Activated naive CD4-positive, alpha-beta T cell treated with anti-CD3 and anti-CD28 coated beads, Interleukin-2, amount 10 ng/mL, durations not matched to agents 5 hours and 36 hours (primary cell): ENCODE measurements around the gene WFIKKN1. TPM values are rescaled to one million over a fixed set of nuclear protein-coding genes. Genes with fewer than 3 reads are reported as not detected.

Experiments used
- total RNA-seq, 2 experiments: library from RNA; stranded (reverse); gene quantifications; one replicate each; pipeline ENCODE4 v1.2.3, GENCODE V29; 2021

Gene WFIKKN1, protein sequence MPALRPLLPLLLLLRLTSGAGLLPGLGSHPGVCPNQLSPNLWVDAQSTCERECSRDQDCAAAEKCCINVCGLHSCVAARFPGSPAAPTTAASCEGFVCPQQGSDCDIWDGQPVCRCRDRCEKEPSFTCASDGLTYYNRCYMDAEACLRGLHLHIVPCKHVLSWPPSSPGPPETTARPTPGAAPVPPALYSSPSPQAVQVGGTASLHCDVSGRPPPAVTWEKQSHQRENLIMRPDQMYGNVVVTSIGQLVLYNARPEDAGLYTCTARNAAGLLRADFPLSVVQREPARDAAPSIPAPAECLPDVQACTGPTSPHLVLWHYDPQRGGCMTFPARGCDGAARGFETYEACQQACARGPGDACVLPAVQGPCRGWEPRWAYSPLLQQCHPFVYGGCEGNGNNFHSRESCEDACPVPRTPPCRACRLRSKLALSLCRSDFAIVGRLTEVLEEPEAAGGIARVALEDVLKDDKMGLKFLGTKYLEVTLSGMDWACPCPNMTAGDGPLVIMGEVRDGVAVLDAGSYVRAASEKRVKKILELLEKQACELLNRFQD
- total RNA-seq = under 1 TPM; 0.33 to 0.36 TPM

GRCh38 chr16:630815-631405 lies at the start of gene WFIKKN1:
TSS of gene WFIKKN1 (plus strand) at chr16:630985. CDS start at chr16:631254, 269 bp downstream.

DNA sequence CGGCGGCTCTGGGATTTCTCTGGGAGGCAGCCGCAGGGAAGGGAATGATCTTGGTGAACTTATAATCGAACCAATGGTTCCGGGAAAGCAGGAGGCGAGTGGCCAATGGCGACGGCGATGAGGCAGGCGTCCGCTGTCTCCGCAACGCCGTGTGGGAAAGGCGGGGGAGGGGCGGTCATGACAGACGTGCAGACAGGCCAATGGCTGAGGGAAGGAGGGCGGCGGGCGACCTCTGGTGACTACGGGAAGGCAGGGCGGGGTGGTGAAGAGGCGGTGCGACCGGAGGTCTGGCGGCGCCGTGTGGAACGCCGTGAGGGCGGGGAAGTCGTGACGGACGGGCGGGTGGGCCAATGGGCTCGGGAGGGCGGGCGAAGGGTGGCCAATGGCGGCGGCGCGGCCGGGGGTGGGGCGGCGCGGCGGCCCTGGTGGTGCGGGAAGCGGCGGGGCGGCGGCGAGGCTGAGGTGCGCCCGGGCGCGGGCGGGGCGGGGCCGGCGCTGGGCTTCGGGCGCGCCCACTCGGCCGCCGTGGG lies 41.1 kb upstream of the WFIKKN1 start, which contains the start of gene RAB40C:
TSS of gene RAB40C (plus strand) at position 409 of the 530 bp plus-strand sequence. CDS start 226 bp downstream, outside the sequence.

DNA sequence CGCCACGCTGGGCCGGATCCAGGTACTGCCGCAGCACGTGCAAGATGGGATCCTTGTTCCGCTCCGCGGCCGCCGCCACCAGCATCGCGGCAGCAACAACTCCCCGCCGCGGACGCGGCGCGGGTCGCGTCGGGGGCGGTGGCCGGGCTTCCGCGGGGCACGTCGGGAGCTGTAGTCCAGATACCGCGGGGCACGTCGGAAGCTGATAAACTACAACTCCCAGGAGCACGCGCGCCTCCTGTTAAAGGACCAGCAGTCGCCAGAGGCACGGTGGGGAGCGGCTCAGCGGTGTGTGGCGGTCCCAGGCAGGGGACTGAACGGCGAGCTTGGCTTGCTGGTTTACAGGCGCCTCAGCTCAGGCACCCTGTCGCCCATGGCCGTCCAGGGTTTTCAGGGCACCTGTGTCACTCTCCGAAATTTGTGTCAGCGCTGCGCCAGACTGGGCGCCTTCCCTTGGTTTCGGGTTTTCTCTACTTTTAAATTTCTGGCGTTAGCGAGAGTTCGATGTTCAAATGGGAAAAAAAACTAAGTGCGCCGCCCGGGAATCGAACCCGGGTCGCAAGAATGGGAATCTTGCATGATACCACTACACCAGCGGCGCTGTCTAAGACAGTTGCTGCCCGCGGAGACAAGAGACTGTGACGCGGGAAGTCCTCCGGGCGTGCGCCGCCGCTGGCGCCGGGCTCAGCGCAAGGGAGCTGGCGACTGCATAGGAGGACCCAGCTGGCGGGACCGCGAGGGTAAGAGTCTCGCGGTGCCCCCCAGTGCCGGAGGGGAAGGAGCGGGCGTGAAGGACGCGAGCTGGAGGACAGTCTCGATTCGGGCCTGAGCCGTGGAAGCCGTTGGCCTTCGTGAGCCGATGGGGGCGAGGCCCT lies 5.7 kb downstream of the WFIKKN1 start, which contains the start of gene METTL26:
TSS of gene METTL26 (minus strand) at position 100 of the 875 bp plus-strand sequence. CDS start at position 85, 15 bp downstream.

GRCh38 chr16:641326-642188 lies 10.8 kb downstream of the WFIKKN1 start, which contains the start of gene MCRIP2:
TSS of gene MCRIP2 (plus strand) at chr16:641828. CDS start at chr16:641992, 164 bp downstream.

DNA sequence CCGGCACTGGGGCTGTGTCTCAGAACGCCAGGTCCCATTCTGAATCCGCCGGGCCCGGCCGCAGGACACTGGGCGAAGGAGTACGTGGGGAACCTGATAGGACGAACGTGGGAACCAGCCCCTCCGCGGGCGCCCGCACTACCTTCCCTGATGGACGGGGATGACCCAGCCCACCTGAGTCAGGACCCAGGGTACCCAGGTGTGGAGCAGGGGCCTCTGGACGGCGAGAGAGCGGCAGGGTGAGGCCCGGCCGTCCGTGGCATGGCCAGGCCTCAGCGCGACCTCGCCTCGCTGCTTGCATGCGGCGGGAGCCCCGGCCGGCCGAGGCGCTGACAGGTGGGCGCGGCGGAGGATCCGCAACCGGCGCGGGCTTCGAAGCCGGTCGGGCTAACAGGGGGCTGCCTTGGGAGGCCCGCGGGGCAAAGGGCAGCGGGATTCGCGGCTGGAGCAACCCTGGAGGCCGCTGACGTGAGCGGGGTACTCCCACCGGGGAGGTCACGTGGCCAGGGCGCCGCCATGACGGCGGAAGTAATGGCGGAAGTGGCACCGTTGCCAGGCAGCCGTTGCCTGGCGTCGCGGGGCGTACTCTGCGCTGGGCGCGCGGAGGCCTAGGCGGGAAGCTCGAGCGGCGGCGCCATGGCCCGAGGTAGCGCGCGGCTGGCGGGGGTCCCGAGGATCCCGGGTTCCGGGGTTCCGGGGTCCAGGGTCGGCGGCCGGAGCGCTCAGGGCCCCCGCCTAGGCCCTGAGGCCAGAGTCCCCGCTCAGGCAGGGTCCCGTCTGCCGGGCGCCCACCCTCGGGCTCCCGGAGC lies 18.2 kb downstream of the WFIKKN1 start, which contains the start of gene WDR90:
TSS of gene WDR90 (plus strand) at position 585 of the 809 bp plus-strand sequence. CDS start at position 637, 52 bp downstream.

GRCh38 chr16:667780-668518 lies 37.2 kb downstream of the WFIKKN1 start, which contains the start of gene RHOT2:
TSS of gene RHOT2 (plus strand) at chr16:668132. CDS start at chr16:668200, 68 bp downstream.

DNA sequence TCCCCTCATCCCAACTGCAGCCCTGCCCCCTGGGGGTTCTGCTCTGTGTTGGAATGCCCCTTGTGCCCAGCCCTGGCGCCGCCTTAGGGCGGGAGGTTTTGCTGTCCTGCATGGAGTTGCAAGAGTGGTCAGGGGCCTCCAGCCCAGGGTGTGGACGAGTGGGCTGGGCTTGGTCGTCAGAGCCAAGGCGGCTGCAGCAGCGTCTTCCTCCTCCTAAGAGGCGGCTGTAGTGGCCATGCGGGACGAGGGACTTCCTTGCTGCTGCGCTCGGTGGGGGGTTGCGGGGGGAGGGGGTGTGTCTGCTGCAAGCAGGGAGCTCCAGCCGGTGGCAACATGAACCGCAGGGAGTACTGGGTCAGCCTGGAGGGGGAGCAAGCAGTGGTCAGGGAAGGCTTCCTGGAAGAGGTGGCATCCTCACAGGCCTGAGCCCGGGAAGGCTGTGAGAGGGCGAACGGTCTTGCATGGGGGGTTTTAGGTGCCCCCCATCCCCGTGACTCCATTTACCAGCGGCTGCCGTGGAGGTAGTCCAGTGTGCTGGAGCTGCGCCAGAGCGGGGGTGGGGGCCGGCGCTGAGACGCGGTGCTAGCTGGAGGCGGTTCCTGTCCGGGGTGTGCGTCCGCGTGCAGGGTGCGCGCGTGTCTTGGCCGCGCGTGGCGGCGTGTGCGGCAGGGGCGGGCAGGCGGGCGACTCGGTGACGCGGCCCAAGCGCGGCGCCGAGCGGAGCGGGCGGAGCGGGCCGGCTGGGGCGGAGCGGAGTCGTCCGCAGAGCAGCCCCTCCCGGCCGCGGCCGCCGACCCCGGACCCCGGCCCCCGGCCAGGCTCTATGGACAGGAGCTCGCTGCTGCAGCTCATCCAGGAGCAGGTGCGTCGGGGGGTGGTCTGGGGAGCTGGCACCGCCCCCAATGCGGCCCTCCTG lies 44.4 kb downstream of the WFIKKN1 start, which contains the start of gene RHBDL1:
TSS of gene RHBDL1 (plus strand) at position 704 of the 916 bp plus-strand sequence. CDS start at position 824, 120 bp downstream.

DNA sequence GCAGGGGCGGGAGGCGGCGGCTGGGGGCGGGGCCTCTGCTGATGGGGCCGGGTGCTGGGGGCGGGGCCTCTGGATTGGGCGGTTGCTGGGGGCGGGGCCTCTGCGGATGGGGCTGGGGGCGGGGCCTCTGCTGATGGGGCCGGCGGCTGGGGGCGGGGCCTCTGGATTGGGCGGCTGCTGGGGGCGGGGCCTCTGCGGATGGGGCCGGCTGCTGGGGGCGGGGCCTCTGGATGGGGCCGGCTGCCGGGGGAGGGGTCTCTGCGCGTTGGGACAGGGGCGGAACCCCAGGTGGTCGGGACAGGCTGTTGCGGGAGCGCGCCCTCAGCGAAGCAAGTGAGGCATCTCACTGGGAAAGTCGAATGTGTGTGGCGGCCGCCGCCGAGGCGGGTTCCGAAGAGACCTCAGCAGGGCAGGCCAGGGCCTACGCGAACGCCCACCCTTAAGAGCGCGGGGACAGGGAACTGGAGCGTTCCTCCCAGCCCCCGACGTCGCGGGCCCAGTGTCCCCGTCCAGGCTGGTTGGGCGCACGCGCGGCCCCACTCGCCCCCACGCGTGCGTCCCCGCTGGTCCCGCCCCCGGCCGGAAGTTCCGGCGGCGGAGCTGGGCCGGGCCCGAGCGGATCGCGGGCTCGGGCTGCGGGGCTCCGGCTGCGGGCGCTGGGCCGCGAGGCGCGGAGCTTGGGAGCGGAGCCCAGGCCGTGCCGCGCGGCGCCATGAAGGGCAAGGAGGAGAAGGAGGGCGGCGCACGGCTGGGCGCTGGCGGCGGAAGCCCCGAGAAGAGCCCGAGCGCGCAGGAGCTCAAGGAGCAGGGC lies 49.2 kb downstream of the WFIKKN1 start, which contains the start of gene STUB1:
TSS of gene STUB1 (plus strand) at position 597 of the 811 bp plus-strand sequence. CDS start at position 713, 116 bp downstream.

Other genes starting within 250 kb of the WFIKKN1 start
- gene PGAP6, start 249.0 kb upstream of the WFIKKN1 start, total RNA-seq = 10 to 100 TPM; 79.5 to 81.5 TPM
- gene NME4, start 233.8 kb upstream of the WFIKKN1 start, total RNA-seq = 10 to 100 TPM; 40.7 to 43.4 TPM
- 1 to 10 TPM; 5.0 to 6.0 TPM for gene DECR2, start 229.1 kb upstream of the WFIKKN1 start, total RNA-seq
- 10 to 100 TPM; 22.0 to 24.6 TPM for gene RAB11FIP3, start 205.3 kb upstream of the WFIKKN1 start, total RNA-seq
- 10 to 100 TPM; 71.0 to 71.8 TPM for gene CAPN15, start 103.3 kb upstream of the WFIKKN1 start, total RNA-seq
- gene PRR35, start 70.6 kb upstream of the WFIKKN1 start, total RNA-seq = not detected
- 1 to 10 TPM; 4.6 to 4.7 TPM for gene NHLRC4, start 64.0 kb upstream of the WFIKKN1 start, total RNA-seq
- 10 to 100 TPM; 32.9 to 36.8 TPM for gene PIGQ, start 61.0 kb upstream of the WFIKKN1 start, total RNA-seq
- 10 to 100 TPM; 12.7 to 14.1 TPM for gene RAB40C, start 40.9 kb upstream of the WFIKKN1 start, total RNA-seq
- 10 to 100 TPM; 70.0 to 70.7 TPM for gene METTL26, start 5.3 kb downstream of the WFIKKN1 start, total RNA-seq
- 10 to 100 TPM; 28.9 to 31.2 TPM for gene MCRIP2, start 10.8 kb downstream of the WFIKKN1 start, total RNA-seq
- 10 to 100 TPM; 63.2 to 67.3 TPM for gene WDR90, start 18.4 kb downstream of the WFIKKN1 start, total RNA-seq
- 100 to 1,000 TPM; 126 to 134 TPM for gene RHOT2, start 37.1 kb downstream of the WFIKKN1 start, total RNA-seq
- 1 to 10 TPM; 1.3 to 1.6 TPM for gene RHBDL1, start 44.7 kb downstream of the WFIKKN1 start, total RNA-seq
- gene STUB1, start 49.4 kb downstream of the WFIKKN1 start, total RNA-seq = 10 to 100 TPM; 61.4 to 61.7 TPM
- gene JMJD8, start 53.3 kb downstream of the WFIKKN1 start, total RNA-seq = 10 to 100 TPM; 30.3 to 31.4 TPM
- gene WDR24, start 59.4 kb downstream of the WFIKKN1 start, total RNA-seq = 10 to 100 TPM; 15.2 to 16.1 TPM
- 10 to 100 TPM; 21.2 to 21.5 TPM for gene FBXL16, start 74.8 kb downstream of the WFIKKN1 start, total RNA-seq
- gene METRN, start 84.1 kb downstream of the WFIKKN1 start, total RNA-seq = 1 to 10 TPM; 5.5 TPM
- gene ANTKMT, start 90.2 kb downstream of the WFIKKN1 start, total RNA-seq = 10 to 100 TPM in 1 of 2 experiments, 1 to 10 TPM in 1; 9.7 to 10.8 TPM
- gene CCDC78, start 95.5 kb downstream of the WFIKKN1 start, total RNA-seq = 1 to 10 TPM; 1.6 to 2.1 TPM
- gene HAGHL, start 96.1 kb downstream of the WFIKKN1 start, total RNA-seq = 1 to 10 TPM; 5.2 to 7.6 TPM
- 10 to 100 TPM; 30.8 to 33.1 TPM for gene CIAO3, start 110.0 kb downstream of the WFIKKN1 start, total RNA-seq
- gene MSLN, start 129.7 kb downstream of the WFIKKN1 start, total RNA-seq = not detected
- gene RPUSD1, start 157.4 kb downstream of the WFIKKN1 start, total RNA-seq = 10 to 100 TPM; 22.2 to 23.1 TPM
- 10 to 100 TPM; 67.0 to 72.2 TPM for gene CHTF18, start 157.6 kb downstream of the WFIKKN1 start, total RNA-seq
- not detected for gene GNG13, start 169.7 kb downstream of the WFIKKN1 start, total RNA-seq